ENCODE measurements around the gene C17orf114.
A peak's percentile ranks its signal among the peaks of the same experiment; 100 is the strongest.
"Not testable (repeated sequence)": the region's sequence is repeated elsewhere in the genome, so short reads cannot be mapped to it uniquely, and the experiment has no call there.

The C17orf114 gene

DNA sequence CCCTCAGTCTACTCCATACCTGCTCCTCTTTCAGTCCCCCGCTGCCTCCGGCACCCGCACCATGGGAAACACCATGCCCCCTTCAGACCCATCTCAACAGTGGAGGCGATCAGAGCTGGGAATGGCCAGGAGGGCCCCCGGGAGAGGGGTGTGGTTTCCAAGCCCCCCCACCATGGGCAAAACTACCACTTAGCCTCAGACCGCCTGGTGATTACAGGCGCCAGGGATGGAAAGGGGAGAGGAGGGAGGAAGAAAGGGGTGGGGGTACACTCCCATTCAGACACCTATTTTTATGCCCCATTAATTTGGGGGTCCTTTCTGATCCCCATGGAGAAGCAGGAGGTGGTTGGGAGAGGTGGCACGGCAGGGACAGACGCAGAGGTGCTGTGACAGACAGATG, at the start of gene C17orf114:
Gene C17orf114 (minus strand): TSS at position 101 of the 400 bp plus-strand sequence.
- DNase-seq = no peak

- no peak for DNase-seq
Observed at GRCh38 chr17:4851084-4851483, 49.0 kb upstream of the C17orf114 start.

DNA sequence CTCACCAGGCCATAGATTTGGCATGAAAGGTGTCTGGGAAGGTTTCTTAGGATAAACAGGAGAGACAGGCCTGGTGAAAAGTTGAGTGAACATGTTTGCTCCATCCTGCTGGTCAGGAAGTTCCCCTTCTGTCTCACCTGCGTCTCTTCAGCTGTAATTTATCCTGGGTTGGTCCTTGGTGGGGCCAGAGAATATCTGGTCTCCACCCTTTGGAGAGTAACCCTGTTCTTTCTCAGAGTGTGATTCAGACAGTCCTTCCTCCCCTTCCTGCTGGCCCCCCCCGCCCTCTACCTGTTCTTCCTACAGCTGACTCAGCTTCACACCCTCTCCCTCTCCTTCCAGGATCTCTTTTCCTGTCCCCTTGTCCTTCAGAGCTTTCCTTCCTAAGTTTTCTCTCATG, 48.1 kb upstream of the C17orf114 start:
- peak; percentile 15 for DNase-seq

DNA sequence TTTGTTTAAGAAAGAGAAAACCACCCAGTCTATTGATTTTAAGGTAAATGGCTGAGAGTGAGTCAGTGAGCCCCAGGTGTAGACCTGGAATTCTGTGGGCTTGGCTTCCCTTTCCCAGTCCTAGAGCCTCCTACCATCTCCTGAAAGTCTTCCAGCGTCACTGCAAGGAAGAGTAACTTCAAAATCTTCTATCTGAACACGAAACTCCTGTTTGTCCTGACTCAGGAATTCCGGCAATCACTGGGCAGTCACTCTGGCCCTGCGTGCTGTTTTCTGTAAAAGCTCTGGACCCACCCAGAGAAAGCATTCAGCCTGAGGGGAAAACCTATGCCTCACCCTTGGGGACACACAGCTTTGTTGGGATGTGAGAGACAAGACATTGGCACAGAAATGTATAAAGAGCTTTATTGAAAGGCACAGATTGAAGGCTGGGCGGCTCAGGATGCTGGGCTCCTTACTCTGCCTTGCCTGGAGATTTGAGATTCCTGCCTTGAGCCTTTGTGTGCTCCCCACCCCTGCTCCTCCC, 46.9 kb upstream of the C17orf114 start:
- DNase-seq = no peak

- no peak for DNase-seq
Observed at GRCh38 chr17:4846635-4847390, 44.7 kb upstream of the C17orf114 start.

- no peak for DNase-seq
Observed at GRCh38 chr17:4845118-4845517, 43.0 kb upstream of the C17orf114 start.

- DNase-seq = no peak
Observed at GRCh38 chr17:4843321-4844000, 41.3 kb upstream of the C17orf114 start.

DNA sequence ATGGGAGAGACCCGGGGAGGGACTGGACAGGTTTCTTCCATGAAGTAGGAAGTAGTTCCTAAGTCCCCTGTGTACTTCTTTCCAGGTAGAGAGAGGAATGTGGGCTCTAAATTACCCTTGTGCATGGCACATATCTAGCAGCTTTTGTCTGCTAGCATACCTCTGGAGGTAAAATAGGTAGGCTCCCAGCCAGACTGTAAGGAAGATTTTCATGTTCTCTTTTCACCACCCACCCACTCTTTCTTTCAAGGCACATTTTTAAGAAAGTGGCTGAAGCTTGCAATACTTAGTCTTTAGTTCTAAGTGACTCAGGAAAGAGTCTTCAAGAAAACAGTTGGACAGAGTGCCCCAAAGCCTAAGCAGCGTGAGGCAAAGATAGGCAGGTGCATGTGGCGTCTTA, 40.2 kb upstream of the C17orf114 start:
- DNase-seq = no peak

- DNase-seq = no peak
Observed at GRCh38 chr17:4840893-4841242, 38.7 kb upstream of the C17orf114 start.

DNA sequence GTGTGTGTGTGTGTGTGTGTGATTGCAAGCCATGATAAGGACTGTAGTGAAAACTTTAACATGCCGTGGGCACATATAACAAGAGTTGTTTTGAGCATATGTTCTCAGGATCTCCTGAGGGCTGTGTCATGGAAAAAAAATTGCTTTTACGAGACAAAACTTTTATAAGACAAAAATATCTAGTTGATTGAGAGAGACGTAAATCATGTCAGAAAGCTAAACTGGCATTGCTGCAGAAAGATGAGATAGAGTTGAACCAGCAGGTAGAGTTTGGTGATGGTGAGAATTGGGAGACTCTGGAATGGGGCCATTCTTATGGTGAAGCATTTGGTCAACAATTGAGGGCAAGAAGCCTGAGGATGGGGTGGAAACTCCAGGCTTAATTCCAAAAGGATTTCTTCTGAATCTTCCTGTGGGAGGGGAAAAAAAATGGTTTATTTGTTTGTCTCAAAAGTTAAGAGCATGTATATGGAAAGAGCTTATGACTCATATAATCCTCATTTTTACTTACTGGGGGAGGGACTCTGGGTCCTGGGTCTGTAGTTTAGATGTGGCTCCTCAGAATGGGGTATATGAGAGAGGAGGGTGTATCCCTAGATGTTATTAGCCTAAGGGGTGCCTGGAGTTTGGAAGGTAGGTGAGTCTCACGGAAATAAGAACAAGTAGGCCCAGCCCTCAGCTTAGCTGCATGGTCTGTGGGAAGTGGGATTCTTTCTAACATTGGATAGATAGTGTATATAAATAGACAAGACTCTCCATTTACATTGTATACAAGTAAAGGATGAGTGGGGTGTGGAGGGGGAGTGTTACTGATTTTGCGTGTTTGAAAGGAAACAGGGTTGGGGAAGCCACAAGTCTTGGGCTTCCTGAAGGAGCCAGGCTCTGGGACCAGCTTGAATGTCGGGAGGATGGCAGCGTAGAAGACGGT, 38.1 kb upstream of the C17orf114 start:
- no peak for DNase-seq

DNA sequence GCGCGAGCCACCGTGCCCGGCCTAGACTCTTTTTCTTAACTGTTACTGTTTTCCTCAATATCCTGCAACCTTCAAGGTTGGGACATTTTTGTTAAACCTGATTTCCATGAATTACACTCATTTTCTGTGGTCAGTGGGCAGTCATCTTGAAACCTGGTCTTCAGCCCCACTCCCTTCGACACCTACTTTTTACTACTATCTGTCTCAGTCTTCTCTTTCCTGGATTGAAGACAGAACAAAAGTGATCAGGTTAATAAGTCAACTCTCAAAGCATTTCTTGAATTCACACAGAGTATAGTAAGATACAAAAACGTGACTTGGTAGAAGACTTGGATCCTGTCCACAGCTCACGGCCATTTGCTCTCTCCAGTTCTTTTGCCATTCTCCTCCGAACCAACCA, 37.1 kb upstream of the C17orf114 start:
- DNase-seq = no peak

- DNase-seq = no peak
Observed at GRCh38 chr17:4838309-4838785, 36.2 kb upstream of the C17orf114 start.

- no peak for DNase-seq
Observed at GRCh38 chr17:4837471-4838308, 35.6 kb upstream of the C17orf114 start.

- DNase-seq = no peak
Observed at GRCh38 chr17:4836221-4836620, 34.1 kb upstream of the C17orf114 start.

DNA sequence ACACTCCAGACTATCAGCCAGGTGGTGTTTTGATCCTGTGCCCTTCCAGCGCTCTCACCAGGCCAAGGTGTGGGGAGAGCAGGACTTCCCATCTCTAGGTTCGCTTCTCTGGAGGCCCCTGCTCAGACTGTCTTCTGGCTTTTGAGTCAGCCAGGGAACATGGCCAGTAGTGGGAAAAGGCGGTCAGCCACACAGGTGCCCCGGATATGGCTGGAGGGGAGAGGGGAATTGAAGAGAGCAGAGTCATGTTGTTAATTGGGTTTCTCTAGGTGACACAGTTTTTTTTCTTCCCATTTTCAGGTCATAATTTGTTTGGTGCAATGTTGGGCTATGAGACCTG, 32.5 kb upstream of the C17orf114 start:
- DNase-seq = no peak

GRCh38 chr17:4833941-4834680, 32.0 kb upstream of the C17orf114 start:
- peak; percentile 54 for DNase-seq

GRCh38 chr17:4833178-4833940, 31.2 kb upstream of the C17orf114 start, which contains the start of gene MINK1:
MINK1 (plus strand) TSS chr17:4833340; CDS start chr17:4833584, 244 bp downstream.
- DNase-seq = peak; percentile 96

GRCh38 chr17:4832829-4833177, 30.7 kb upstream of the C17orf114 start:
- DNase-seq = not testable (repeated sequence)

DNA sequence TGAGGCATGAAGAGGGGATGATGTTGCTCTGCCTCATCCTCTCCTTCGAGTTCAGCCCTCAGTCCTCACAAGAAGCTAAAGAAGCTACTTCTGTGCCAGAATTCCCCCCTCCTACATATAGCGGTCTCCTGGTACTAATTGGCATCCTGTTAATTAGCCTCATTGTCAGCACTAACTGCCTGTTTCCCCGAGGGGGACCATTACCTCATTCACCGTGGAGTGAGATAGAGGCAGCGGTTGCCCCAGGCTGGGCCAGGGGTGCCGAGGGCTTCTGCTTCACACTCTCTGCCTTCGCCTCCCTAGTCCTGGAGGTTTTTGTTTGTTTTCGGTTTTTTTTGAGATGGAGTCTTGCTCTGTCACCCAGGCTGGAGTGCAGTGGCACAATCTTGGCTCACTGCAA, 25.3 kb upstream of the C17orf114 start:
- DNase-seq = no peak

DNA sequence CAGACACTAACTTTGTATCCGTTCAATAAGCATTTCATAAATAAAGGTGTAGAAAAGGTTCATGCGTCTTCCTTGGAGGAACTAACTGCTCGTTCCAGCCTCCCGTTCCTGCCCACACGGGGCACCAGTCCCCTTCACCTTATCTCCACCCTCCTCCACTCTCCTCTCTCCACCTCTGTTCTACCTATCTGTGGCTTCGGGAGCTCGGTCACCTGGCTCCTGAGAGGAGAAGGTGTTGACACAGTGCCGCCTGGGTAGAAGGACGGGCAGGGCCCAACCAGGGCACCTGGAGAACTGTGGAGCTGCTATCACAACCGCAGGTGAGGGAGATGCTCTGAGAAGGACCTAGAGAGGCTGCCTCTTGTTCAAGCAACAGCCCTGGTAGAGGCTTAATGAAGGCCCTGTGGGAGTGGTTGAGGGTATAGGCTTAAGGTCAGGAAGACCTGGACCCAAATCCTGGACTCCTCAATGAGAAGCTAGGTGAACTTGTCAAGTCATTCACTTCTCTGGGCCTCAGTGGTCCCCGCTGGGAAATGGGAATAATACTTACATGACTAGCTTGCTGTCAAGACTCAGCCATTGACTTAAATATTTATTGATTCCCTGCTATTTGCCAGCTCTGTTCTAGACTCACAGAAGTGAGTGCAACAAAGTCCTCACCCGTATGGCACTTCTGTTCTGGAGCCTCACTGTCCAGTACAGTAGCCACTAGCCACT, 21.4 kb upstream of the C17orf114 start:
- DNase-seq = no peak

Data from dermis blood vessel endothelial cell (primary cell).